ENCODE results near the gene FOXI1.

Gene FOXI1

GRCh38 chr5:170077526-170077925 lies 28.2 kb upstream of the FOXI1 start:
- Histone ChIP-seq H3K9me3 (ENCODE audit: insufficient read depth, low read depth, low read length) (no peaks in the 10 kb centered on the region), H3K4me2 (ENCODE audit: low read depth, low read length, poor library complexity, severe bottlenecking) (no peak overlapping the region), H3K36me3 (ENCODE audit: insufficient read depth, low read length) (peaks cover 58% of the 10 kb centered on the region; the same call in 1 of the 2 replicates), H3F3A (ENCODE audit: low read depth) (no peaks in the 10 kb centered on the region), H3K27me3 (ENCODE audit: insufficient read depth, low read length, poor library complexity, severe bottlenecking) (no peaks in the 10 kb centered on the region), H4K20me1 (ENCODE audit: insufficient read depth, low read length, poor library complexity, severe bottlenecking) (no peaks in the 10 kb centered on the region), H3K9me2 (replicated peaks; ENCODE audit: low read depth, low read length) (no peaks in the 10 kb centered on the region), H3K9ac (ENCODE audit: low read depth, low read length, poor library complexity, severe bottlenecking) (no peak overlapping the region), H3K4me3 (ENCODE audit: low read length, poor library complexity, severe bottlenecking) (no peak overlapping the region), H3K79me2 (ENCODE audit: insufficient read depth, low read length) (no peaks in the 10 kb centered on the region), H2AFZ (ENCODE audit: low read length) (no peak overlapping the region), H3K4me1 (ENCODE audit: insufficient read depth, low read length, poor library complexity, severe bottlenecking) (no peaks in the 10 kb centered on the region)
- TF ChIP-seq EZH2phosphoT487 (IDR thresholded peaks at IDR 0.05; ENCODE audit: borderline replicate concordance): no peak
- TF ChIP-seq, protein P1, sequence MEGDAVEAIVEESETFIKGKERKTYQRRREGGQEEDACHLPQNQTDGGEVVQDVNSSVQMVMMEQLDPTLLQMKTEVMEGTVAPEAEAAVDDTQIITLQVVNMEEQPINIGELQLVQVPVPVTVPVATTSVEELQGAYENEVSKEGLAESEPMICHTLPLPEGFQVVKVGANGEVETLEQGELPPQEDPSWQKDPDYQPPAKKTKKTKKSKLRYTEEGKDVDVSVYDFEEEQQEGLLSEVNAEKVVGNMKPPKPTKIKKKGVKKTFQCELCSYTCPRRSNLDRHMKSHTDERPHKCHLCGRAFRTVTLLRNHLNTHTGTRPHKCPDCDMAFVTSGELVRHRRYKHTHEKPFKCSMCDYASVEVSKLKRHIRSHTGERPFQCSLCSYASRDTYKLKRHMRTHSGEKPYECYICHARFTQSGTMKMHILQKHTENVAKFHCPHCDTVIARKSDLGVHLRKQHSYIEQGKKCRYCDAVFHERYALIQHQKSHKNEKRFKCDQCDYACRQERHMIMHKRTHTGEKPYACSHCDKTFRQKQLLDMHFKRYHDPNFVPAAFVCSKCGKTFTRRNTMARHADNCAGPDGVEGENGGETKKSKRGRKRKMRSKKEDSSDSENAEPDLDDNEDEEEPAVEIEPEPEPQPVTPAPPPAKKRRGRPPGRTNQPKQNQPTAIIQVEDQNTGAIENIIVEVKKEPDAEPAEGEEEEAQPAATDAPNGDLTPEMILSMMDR (conservative IDR thresholded peaks at IDR 0.05; ENCODE audit: low read length): no peak

DNA sequence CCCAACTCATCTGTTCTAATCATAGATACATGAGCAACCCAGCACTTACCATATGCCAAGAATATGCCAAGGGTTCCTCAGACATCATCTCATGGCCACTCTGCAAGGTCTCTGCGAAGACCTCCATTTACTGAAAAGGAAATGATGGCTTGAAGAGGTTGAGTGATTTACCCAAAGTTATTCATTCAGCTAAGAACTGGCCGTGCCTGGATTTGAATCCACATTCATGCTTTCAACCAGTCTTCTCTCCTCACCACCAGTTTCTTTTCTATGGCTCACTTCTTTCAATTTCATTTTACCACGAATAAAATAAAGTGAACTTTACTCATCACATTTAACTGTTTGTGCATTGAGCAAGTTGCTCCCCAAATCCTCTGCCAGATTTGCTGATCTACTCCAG lies 27.2 kb upstream of the FOXI1 start:
- Histone ChIP-seq H3K4me3 (ENCODE audit: low read length, poor library complexity, severe bottlenecking) (no peak overlapping the region), H3K79me2 (ENCODE audit: insufficient read depth, low read length) (no peaks in the 10 kb centered on the region), H3K27me3 (ENCODE audit: insufficient read depth, low read length, poor library complexity, severe bottlenecking) (no peaks in the 10 kb centered on the region), H3K36me3 (ENCODE audit: insufficient read depth, low read length) (peaks cover 60% of the 10 kb centered on the region; the same call in 1 of the 2 replicates), H2AFZ (ENCODE audit: low read length) (no peak overlapping the region), H3K9me3 (ENCODE audit: insufficient read depth, low read depth, low read length) (no peaks in the 10 kb centered on the region), H3F3A (ENCODE audit: low read depth) (no peaks in the 10 kb centered on the region), H3K9me2 (replicated peaks; ENCODE audit: low read depth, low read length) (no peaks in the 10 kb centered on the region), H3K4me2 (ENCODE audit: low read depth, low read length, poor library complexity, severe bottlenecking) (no peak overlapping the region), H3K4me1 (ENCODE audit: insufficient read depth, low read length, poor library complexity, severe bottlenecking) (no peaks in the 10 kb centered on the region), H3K9ac (ENCODE audit: low read depth, low read length, poor library complexity, severe bottlenecking) (no peak overlapping the region), H4K20me1 (ENCODE audit: insufficient read depth, low read length, poor library complexity, severe bottlenecking) (no peaks in the 10 kb centered on the region)
- no peak for TF ChIP-seq EZH2phosphoT487 (IDR thresholded peaks at IDR 0.05; ENCODE audit: borderline replicate concordance)
- TF ChIP-seq, protein P1 (conservative IDR thresholded peaks at IDR 0.05; ENCODE audit: low read length): no peak

- Histone ChIP-seq H3K79me2 (ENCODE audit: insufficient read depth, low read length) (no peaks in the 10 kb centered on the region), H3K27me3 (ENCODE audit: insufficient read depth, low read length, poor library complexity, severe bottlenecking) (no peaks in the 10 kb centered on the region), H3K36me3 (ENCODE audit: insufficient read depth, low read length) (peaks cover 62% of the 10 kb centered on the region; the same call in 1 of the 2 replicates), H3K9me2 (replicated peaks; ENCODE audit: low read depth, low read length) (no peaks in the 10 kb centered on the region), H3K9ac (ENCODE audit: low read depth, low read length, poor library complexity, severe bottlenecking) (no peak overlapping the region), H3K9me3 (ENCODE audit: insufficient read depth, low read depth, low read length) (no peaks in the 10 kb centered on the region), H2AFZ (ENCODE audit: low read length) (no peak overlapping the region), H3F3A (ENCODE audit: low read depth) (no peaks in the 10 kb centered on the region), H3K4me2 (ENCODE audit: low read depth, low read length, poor library complexity, severe bottlenecking) (no peak overlapping the region), H3K4me1 (ENCODE audit: insufficient read depth, low read length, poor library complexity, severe bottlenecking) (no peaks in the 10 kb centered on the region), H4K20me1 (ENCODE audit: insufficient read depth, low read length, poor library complexity, severe bottlenecking) (no peaks in the 10 kb centered on the region), H3K4me3 (ENCODE audit: low read length, poor library complexity, severe bottlenecking) (no peak overlapping the region)
- TF ChIP-seq, protein P1 (conservative IDR thresholded peaks at IDR 0.05; ENCODE audit: low read length): no peak
- no peak for TF ChIP-seq EZH2phosphoT487 (IDR thresholded peaks at IDR 0.05; ENCODE audit: borderline replicate concordance)
Observed at GRCh38 chr5:170078931-170079330, 26.8 kb upstream of the FOXI1 start.
